Vagina (tissue), 2 donors: ENCODE data around the gene IRF8.

Experiments used
- CTCF ChIP-seq, 3 experiments: fragments of 450-650 bp in 2 of 3; fragments of 200-600 bp in 1 of 3; sonication (generic) in 1 of 3; IDR thresholded peaks; one replicate each; pipeline ENCODE4 v1.5.1; 2017 to 2019; ENCODE audit warnings: antibody characterized with exemption in 3 of 3, mild to moderate bottlenecking in 2 of 3, moderate library complexity in 2 of 3
- POLR2A ChIP-seq, 2 donors: fragments of 450-650 bp; IDR thresholded peaks; one replicate each; pipeline ENCODE4 v1.6.1; 2017; ENCODE audit warnings: antibody characterized with exemption in 2 of 2, mild to moderate bottlenecking in 2 of 2, moderate library complexity in 2 of 2

- no peak for TF ChIP-seq POLR2A (IDR thresholded peaks at IDR 0.05)
- no peak for TF ChIP-seq CTCF (IDR thresholded peaks at IDR 0.05)
These were observed 43.1 kb downstream of the IRF8 start for GRCh38 chr16:85941863-85942644.
